GM12864 (cell line): Measurements from ENCODE around the gene ZSWIM1.
"Not testable (repeated sequence)": the region's sequence is repeated elsewhere in the genome, so short reads cannot be mapped to it uniquely, and the experiment has no call there.

Experiments
- DNase-seq: peaks from one replicate; pipeline ENCODE4 v3.0.0-alpha.2; 2011; ENCODE audit warnings: low read depth
- H3K4me3 ChIP-seq: 2 replicates; pipeline ENCODE4 v1.5.1; 2011; ENCODE audit warnings: mild to moderate bottlenecking, low read depth, low read length, control low read depth
- CTCF ChIP-seq: IDR thresholded peaks from 2 replicates; pipeline ENCODE4 v1.5.1; 2011; ENCODE audit warnings: low read depth, mild to moderate bottlenecking, moderate library complexity, low read length, control low read depth, inconsistent platforms; ENCODE audit errors: missing control alignments

The ZSWIM1 gene

GRCh38 chr20:45893831-45894230 is 12.8 kb downstream of the ZSWIM1 start:
- no peak for TF ChIP-seq CTCF
- DNase-seq, result no peak
- H3K4me3 ChIP-seq, result no peak overlapping the region

DNA sequence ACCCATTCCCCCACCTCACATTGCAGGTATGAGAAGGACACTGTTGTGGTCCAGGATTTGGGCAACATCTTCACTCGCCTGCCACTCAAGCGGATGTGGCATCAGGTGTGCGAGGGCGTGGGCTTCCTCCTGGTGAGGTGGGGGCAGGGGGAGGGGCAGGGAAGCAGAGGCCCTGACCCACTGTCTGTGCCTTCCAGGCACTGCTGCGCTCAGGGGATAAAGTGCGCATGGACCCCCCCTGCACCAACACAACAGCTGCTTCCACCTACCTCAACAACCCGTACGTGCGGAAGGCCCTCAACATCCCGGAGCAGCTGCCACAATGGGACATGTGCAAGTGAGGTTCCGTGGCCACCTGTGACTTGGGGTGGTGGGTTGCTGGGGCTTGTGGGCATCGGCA is 13.8 kb downstream of the ZSWIM1 start:
- no peak for TF ChIP-seq CTCF
- no peak overlapping the region for H3K4me3 ChIP-seq
- no peak for DNase-seq

GRCh38 chr20:45896641-45897161 is 15.7 kb downstream of the ZSWIM1 start:
- DNase-seq, result no peak
- H3K4me3 ChIP-seq, result no peak overlapping the region
- no peak for TF ChIP-seq CTCF

- DNase-seq, result no peak
- no peak for TF ChIP-seq CTCF
- H3K4me3 ChIP-seq, result no peak overlapping the region
These were observed 16.3 kb downstream of the ZSWIM1 start for GRCh38 chr20:45897289-45897688.

DNA sequence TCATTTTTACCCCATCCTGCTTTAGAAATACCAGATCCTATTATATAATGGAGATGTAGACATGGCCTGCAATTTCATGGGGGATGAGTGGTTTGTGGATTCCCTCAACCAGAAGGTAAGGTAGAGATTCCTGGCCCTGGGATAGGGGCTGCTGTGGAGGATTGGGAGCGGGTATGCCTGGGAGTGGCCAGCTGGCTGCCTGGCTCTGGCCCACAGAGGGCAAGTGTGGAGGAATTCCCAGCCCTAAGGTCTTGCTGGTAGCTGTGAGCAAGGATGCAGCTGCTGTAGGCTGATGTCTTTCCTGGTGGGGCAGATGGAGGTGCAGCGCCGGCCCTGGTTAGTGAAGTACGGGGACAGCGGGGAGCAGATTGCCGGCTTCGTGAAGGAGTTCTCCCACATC is 16.7 kb downstream of the ZSWIM1 start:
- DNase-seq, result no peak
- no peak for TF ChIP-seq CTCF
- no peak overlapping the region for H3K4me3 ChIP-seq

DNA sequence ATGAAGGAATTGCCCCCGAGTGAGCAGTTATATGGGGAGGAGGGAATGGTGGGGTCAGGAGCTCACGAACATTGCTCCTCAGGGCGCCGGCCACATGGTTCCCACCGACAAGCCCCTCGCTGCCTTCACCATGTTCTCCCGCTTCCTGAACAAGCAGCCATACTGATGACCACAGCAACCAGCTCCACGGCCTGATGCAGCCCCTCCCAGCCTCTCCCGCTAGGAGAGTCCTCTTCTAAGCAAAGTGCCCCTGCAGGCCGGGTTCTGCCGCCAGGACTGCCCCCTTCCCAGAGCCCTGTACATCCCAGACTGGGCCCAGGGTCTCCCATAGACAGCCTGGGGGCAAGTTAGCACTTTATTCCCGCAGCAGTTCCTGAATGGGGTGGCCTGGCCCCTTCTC is 17.3 kb downstream of the ZSWIM1 start:
- no peak for DNase-seq
- no peak overlapping the region for H3K4me3 ChIP-seq
- TF ChIP-seq CTCF, result no peak

DNA sequence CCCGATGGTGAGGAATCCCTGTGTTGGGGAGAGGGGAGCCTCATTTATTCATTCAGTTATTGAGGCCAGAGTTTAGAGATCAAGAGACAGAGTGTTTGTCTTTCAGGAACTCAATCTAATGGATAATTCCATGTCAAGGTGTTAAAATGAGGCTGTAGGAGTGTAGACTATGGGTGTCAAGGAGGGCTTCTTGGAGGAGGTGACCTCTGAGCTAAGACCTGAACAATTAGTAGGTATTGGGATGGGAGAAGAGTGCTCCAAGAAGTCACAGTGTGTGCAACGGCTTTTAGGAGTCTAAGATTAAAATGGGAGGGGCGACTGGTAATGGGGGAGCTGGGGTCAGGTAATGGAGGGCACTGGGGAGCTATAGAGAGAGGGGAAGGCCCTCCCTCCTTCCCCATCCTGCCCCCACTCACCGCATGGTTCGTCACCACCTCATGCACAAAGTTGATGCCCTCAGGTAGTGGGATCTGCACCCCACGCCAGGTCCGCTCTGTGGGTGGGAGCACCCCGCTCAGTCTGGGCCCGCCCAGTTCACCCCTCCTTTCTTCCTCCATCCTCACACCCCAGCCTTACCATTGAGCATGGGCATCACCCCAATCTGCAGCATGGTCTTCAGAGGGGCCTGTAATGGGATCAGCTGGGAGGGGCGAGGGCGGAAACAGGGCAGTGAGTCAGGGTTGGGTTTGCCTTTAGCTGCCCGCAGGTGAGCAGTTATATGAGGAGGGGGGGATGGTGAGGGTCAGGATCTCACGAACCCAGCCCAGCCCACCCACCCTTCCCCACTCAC is 18.2 kb downstream of the ZSWIM1 start:
- no peak for TF ChIP-seq CTCF
- DNase-seq, result no peak
- H3K4me3 ChIP-seq, result no peak overlapping the region

DNA sequence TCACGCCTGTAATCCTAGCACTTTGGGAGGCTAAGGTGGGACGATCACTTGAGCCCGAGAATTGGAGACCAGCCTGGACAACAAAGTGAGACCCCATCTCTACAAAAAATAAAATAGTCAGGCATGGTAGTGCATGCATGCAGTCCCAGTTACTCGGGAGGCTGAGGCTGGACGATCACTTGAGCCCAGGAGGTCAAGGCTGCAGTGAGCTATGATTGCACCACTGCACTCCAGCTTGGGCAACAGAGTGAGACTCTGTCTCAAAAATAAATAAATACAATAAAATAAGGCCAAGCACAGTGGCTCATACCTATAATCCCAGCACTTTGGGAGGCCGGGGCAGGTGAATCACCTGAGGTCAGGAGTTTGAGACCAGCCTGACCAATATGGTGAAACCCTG is 20.3 kb downstream of the ZSWIM1 start:
- DNase-seq, H3K4me3 ChIP-seq: not testable (repeated sequence)
